NCI-H187 (cell line): Measurements from ENCODE around the gene SVOP.

Source experiments
- DNase-seq, 2 experiments: peaks; one replicate each; lab custom pipeline; 2025; lab: John Stamatoyannopoulos, UW

The SVOP gene

DNA sequence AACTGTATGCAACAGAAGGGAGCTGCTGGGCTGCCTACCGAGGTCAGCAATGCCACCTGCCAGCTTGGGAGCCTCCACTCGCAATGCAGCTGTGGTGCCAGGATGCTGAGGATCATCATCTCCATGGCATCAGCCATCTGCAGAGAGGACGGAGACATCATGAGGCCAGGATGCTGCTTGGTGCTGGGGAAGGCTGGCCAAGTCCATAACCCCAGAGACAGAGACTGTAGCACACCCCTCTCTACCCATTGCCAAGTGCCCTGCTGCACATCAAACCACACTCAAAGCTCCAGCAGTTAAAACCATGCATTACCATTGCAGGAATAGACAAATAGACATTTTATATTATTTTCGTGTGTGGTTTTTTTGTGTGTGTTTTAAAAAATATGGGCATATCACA, 43.5 kb downstream of the SVOP start:
- no peak for DNase-seq

DNA sequence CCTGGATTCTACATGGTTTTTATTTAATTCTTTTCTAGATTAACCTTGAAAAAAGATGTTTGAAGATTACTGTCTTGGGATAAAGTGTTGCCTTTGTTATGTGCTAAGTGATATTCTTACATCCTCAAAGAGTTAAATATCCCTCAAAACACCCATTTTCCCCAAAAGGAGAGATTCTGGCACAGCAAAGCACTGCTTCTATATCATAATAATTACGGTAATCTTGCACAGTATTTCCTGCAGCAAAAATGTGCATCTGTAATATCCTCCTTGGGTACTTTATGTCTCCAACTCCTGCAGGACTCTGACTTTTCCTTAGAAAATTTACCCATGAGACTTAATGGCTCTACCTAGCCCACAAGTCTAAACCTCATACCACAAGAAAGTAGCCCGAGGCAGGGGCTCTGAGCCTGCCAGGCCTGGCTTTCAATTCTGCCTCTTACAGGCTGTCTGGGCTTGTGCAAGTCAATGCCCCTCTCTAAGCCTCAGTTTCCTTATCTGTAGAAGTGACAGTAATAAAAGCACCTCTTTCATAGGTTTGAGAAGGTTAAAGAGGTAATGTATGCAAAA, 45.8 kb downstream of the SVOP start:
- DNase-seq, result no peak

- DNase-seq, result no peak
Observed at GRCh38 chr12:108973629-108974152, 47.2 kb downstream of the SVOP start.

DNA sequence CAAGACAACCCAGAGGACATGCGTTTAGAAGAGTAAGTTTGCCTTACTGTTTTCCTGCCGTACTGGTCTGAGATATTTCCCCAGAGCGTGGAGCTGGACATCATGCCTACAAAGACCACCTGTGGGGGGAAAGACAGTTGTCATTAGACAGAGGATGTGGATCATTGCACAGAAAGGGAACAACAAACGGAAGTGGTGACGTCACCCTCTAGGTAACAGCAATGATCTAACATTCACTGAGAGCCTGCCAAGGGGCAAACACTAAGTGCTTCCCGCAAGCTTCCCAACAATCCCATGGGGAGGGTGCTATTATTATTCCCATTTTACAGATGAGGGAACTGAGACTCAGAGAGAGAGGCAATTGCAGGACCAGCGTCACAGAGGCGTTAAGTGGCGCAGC, 48.5 kb downstream of the SVOP start:
- DNase-seq, result no peak

DNA sequence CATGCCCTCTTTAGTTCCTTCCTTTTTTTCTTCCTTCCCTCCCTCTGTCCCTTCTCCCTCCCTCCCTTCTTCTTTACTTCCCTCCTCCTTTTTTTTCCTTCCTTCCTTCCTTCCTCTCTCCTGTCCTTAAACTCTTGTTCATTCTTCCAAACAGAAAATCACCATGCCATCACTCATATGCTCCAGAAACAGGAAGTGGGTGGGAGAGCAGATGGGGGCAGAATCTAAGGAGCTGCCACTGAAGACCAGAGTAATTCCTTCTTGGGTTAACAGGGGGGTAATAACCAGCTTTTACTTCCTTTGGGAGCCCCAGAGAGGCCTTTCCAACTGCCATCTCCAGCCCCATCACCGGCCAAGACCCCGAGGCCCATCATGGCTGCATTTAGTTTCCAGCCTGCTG, 51.2 kb downstream of the SVOP start:
- DNase-seq, result no peak

DNA sequence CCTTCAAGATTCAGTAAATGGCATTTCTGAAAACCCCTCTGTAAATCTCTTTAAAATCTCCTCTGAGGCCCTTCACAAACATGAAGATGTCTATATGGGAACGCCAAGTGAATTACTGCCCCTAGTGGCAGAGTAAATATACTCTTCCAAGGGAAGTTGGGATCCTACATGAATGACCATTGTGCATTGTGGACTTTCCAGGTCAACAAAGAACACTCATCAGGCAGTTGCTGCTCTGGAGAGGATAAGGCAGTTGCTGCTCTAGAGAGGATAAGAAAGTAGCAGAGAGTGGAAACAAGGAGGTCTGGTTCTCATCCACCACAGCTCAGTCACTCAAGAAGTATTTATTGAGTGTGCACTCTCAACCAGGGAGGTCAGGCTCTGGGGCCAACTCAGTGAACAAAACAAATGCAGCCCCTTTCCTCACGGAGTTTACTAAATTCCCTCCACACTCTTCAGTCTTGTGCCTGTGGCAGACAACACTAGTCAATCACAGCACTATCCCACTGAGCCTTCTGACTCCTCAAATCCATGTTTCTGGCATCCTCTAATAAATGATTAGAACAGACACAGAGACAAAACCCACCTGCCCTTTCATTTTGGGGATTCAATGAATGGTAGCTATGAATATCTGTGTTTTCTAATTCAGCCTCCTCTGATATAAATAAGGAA, 52.9 kb downstream of the SVOP start:
- no peak for DNase-seq

DNA sequence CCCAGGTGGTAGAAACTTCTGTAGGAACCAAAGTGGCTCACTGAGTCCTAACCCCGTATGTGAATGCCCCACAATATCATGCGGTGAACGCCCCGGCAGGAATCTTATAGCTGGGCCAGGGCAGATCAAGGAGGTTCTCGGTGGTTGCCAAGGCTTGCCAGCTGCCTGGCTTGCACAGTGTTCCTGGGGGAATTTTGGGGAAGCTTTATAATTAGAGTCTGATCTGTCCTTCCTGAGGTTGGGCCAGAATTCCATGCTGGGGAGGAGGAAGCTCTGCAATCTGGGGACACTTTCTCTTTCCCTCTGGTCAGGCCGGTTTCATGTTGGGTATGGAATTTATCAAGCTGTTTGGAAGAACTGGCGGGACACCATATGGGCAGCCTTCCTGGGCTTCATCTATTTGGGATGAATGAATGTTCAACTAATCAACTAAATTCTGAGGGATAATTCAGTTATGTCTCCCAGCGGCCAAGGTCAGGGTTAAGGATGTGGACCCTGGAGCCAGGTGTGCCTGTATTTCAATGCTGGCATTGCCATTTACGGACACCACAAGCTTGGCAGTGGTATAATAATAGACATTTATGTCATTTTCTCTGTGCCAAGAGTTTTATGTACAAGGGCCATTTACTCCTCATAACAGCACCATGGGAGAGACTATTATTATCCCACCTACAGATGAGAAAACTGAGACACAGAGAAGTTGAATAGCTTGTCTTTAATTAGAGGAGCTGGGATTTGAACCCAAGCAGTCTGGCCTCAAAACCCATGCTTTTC, 54.3 kb downstream of the SVOP start:
- DNase-seq, result no peak

GRCh38 chr12:108965886-108966285, 55.0 kb downstream of the SVOP start:
- no peak for DNase-seq

DNA sequence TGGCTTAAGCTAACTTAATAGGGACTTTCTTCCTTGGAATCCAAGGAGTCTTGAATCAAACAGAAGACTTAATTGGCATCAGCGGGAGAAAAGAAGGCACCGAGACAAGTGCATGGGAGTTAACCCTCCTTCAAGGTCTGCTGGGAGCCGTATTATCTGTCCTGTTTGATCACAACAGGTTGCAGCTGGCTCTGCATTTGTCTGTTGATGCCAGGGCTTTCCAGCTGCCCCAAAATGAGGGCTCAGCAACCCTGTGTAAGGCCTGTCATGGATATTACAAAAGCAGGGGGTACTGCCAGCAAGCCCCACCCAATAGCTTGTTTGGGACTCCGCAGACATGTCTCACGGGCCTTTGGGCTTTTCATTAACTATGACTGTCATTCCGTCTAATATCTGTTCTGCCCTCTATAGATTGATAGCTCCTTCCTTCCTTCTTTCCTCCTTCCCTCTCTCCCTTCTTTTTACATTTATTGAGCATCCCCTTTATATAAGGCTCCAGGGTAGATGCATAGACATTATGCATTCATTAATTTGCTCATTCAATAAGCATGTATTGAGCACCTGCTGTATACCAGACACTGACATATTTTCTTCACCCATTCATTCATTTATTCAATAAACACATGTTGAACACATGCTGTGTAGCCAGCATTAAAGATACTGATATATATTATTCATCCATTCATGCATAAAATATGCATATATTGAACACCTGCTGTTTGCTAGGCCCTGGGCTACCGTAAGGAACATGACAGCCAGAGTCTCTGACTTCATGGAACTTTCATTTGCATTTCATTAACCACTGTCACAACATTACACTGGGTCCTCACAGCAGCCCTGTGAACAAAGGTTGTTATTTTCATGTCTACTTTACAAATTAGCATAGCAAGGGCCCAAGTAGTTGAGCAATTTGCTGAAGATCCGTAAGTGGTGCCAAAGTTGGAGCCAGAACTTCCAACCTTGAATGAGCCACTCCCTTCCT, 56.2 kb downstream of the SVOP start:
- no peak for DNase-seq

GRCh38 chr12:108962256-108962655, 58.6 kb downstream of the SVOP start:
- no peak for DNase-seq

- no peak for DNase-seq
Observed at GRCh38 chr12:108959748-108960655, 60.9 kb downstream of the SVOP start.

DNA sequence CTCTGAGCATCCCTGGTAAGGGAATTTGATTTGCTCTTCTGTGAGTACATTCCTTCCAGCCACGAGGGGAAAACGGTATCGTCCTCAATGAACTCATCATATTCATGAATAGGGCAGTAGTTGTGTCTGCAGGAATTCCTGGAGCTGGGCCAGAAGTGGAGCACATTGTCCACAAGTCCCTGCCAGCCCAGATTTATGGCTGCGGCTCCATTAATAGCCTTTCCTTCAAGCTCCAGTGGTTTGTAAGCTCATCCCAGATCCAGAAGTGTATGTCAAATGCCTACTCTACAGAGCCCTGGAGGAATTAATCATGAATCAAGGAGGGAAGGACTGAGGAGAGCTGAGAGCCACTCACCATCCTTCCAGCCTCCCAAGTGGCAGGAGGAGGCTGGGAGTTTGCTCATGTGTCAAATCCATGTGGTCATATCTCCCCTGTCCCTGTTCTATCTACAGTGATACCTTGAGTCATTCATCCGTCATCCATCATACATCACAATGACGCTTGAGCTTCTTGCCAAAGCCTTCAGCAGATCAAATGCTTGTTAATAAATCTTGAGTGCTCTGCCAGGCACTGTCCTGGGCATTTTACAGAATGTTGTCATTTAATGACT, 65.5 kb downstream of the SVOP start:
- DNase-seq, result peak; percentile 93 to 98

- peak; percentile 79 to 84 for DNase-seq
Observed at GRCh38 chr12:108950991-108951739, 69.7 kb downstream of the SVOP start.

- no peak for DNase-seq
Observed at GRCh38 chr12:108949976-108950375, 70.9 kb downstream of the SVOP start.

DNA sequence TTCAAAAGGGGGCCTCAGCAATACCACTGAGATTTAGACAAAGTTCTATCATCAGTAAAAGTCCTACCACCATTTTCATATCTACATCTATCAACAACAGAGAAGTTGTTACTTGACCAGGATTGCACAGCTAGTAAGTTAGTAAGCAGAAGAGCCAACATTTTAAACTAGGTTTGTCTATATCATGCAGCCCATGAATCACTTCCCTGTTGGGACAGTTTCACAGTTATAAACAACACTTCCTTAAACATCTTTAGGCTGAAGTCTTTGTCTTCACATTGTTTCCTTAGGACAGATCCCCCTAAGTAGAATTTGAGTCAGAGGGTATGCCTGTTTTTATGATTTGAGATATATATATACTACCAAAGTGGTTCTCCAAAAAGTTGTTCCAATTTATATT, 72.5 kb downstream of the SVOP start:
- no peak for DNase-seq

- no peak for DNase-seq
Observed at GRCh38 chr12:108947097-108947496, 73.8 kb downstream of the SVOP start.

DNA sequence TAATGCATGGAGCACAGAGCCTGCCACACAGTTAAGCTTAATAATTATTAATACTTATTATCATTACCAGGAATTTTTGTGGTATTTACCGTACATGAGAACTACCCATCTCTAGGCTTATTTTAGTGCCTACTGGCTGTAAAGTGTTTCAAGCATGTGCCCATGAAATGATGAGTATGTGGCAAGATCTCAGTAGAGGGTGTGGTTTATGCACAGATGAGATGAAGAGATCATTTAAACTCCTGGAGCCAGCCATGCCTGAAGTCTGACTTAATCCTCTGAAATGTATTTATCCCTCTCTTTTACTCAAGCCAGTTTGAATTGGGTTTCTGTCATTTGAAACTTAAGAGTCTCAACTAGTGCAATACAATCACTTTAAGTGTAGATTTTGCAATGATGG, 80.7 kb downstream of the SVOP start:
- no peak for DNase-seq

DNA sequence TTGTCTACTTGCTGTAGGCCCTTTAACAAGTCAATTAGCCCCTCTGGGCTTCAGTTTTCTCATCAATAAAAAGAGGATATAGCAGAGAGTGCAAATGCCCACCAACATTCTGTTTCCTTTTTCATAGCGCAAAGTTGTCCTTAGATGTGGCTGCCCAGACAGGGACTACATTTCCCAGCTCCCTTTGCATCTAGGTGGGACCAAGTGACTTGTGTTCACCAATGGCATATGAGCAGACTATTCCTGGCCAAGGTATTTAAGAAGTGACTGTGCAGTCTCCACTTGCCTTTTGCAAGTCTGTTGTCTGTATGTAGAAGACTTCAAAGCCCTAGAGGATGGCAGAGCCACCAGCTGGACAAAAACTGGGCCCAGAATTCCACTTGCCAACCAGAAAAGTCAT, 81.3 kb downstream of the SVOP start:
- DNase-seq, result no peak

GRCh38 chr12:108938247-108938924, 82.5 kb downstream of the SVOP start:
- DNase-seq, result no peak
